SK-N-SH (cell line): ENCODE measurements around the gene SORL1.

Experiments
- CHD2 ChIP-seq: fragments of 150-350 bp; IDR thresholded peaks from 2 replicates; pipeline ENCODE4 v1.6.1; 2018; ENCODE audit warnings: low read length; ENCODE audit not compliant: partially characterized antibody
- EZH2phosphoT487 ChIP-seq: fragments of 200-600 bp; sonication (generic); IDR thresholded peaks from 2 replicates; pipeline ENCODE4 v1.6.1; 2017; ENCODE audit warnings: low read depth, mixed run types, mild to moderate bottlenecking, antibody characterized with exemption, moderate library complexity, borderline replicate concordance
- FOSL2 ChIP-seq: IDR thresholded peaks from 2 replicates; pipeline ENCODE4 v1.4.0; 2012; ENCODE audit warnings: low read depth, mild to moderate bottlenecking, moderate library complexity, borderline replicate concordance
- FOXM1 ChIP-seq: IDR thresholded peaks from 2 replicates; pipeline ENCODE4 v1.4.0; 2012; ENCODE audit warnings: low read depth, mild to moderate bottlenecking
- POLR2AphosphoS5 ChIP-seq: IDR thresholded peaks from 2 replicates; pipeline ENCODE4 v1.6.1; 2012; ENCODE audit warnings: low read depth, low read length
- SMC3 ChIP-seq: IDR thresholded peaks from 2 replicates; pipeline ENCODE4 v1.6.1; 2012; ENCODE audit warnings: low read depth, low read length, improper control_type of control experiment
- TAF1 ChIP-seq: IDR thresholded peaks from 2 replicates; pipeline ENCODE4 v1.6.1; 2012; ENCODE audit warnings: low read depth, mild to moderate bottlenecking, low read length, moderate library complexity, borderline replicate concordance
- TCF12 ChIP-seq: IDR thresholded peaks from 2 replicates; pipeline ENCODE4 v1.4.0; 2012
- TF ChIP-seq, protein P1 (sequence below): IDR thresholded peaks from 2 replicates; pipeline ENCODE4 v1.6.1; 2012; ENCODE audit warnings: mild to moderate bottlenecking, low read depth, low read length, moderate library complexity
- TF ChIP-seq, protein P2 (sequence below): fragments of 150-350 bp; IDR thresholded peaks from 2 replicates; pipeline ENCODE4 v1.6.1; 2017; ENCODE audit warnings: antibody characterized with exemption, low read length, low read depth, borderline replicate concordance
- TF ChIP-seq, protein P3 (sequence below): fragments of 200-600 bp; sonication (generic); IDR thresholded peaks from 2 replicates; pipeline ENCODE4 v1.6.1; 2017; ENCODE audit warnings: antibody characterized with exemption, mild to moderate bottlenecking, moderate library complexity
- TF ChIP-seq, protein P4 (sequence below): IDR thresholded peaks from 2 replicates; pipeline ENCODE4 v1.4.0; 2012; ENCODE audit warnings: low read depth
- TF ChIP-seq, protein P5 (sequence below): IDR thresholded peaks from 2 replicates; pipeline ENCODE4 v1.4.0; 2012; ENCODE audit warnings: low read depth, borderline replicate concordance

DNA sequence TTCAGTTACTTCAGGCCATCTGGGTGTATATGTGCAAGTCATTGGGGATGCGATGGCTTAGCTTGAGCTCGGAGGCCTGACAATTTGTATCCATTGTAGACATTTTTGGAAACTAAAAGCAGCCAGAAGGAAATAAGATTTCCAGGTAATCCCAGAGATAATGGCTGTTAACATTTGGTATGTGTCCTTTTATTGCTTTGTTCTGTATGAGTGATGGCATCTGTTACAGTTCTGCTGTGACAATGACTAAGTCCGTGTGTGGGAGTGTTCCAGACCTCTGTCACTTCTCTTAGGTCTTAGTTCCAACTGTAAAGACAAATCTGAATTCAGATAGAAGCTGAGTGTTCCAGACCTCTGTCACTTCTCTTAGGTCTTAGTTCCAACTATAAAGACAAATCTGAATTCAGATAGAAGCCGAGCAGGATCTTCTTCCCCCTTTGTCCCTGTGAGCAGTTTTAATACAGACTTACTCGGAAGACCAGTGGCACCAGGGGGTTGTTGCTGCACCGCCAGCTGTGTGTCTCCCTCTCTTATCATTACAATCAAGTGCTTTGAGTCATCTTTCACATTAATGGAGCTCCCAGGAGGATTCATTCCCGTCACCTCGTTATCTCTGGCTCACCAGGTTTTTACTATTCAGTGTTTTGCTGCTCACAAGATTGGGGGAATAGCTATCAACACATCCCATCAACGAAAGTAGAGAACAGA, 191.5 kb downstream of the SORL1 start:
- TF ChIP-seq SMC3 (no peak), EZH2phosphoT487 (no peak), CHD2 (no peak), POLR2AphosphoS5 (no peak), TAF1 (no peak), TCF12 (no peak), FOXM1 (no peak), FOSL2 (no peak)
- TF ChIP-seq, protein P1, sequence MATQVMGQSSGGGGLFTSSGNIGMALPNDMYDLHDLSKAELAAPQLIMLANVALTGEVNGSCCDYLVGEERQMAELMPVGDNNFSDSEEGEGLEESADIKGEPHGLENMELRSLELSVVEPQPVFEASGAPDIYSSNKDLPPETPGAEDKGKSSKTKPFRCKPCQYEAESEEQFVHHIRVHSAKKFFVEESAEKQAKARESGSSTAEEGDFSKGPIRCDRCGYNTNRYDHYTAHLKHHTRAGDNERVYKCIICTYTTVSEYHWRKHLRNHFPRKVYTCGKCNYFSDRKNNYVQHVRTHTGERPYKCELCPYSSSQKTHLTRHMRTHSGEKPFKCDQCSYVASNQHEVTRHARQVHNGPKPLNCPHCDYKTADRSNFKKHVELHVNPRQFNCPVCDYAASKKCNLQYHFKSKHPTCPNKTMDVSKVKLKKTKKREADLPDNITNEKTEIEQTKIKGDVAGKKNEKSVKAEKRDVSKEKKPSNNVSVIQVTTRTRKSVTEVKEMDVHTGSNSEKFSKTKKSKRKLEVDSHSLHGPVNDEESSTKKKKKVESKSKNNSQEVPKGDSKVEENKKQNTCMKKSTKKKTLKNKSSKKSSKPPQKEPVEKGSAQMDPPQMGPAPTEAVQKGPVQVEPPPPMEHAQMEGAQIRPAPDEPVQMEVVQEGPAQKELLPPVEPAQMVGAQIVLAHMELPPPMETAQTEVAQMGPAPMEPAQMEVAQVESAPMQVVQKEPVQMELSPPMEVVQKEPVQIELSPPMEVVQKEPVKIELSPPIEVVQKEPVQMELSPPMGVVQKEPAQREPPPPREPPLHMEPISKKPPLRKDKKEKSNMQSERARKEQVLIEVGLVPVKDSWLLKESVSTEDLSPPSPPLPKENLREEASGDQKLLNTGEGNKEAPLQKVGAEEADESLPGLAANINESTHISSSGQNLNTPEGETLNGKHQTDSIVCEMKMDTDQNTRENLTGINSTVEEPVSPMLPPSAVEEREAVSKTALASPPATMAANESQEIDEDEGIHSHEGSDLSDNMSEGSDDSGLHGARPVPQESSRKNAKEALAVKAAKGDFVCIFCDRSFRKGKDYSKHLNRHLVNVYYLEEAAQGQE, result no peak
- TF ChIP-seq, protein P2, sequence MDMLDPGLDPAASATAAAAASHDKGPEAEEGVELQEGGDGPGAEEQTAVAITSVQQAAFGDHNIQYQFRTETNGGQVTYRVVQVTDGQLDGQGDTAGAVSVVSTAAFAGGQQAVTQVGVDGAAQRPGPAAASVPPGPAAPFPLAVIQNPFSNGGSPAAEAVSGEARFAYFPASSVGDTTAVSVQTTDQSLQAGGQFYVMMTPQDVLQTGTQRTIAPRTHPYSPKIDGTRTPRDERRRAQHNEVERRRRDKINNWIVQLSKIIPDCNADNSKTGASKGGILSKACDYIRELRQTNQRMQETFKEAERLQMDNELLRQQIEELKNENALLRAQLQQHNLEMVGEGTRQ, result no peak
- TF ChIP-seq, protein P3, sequence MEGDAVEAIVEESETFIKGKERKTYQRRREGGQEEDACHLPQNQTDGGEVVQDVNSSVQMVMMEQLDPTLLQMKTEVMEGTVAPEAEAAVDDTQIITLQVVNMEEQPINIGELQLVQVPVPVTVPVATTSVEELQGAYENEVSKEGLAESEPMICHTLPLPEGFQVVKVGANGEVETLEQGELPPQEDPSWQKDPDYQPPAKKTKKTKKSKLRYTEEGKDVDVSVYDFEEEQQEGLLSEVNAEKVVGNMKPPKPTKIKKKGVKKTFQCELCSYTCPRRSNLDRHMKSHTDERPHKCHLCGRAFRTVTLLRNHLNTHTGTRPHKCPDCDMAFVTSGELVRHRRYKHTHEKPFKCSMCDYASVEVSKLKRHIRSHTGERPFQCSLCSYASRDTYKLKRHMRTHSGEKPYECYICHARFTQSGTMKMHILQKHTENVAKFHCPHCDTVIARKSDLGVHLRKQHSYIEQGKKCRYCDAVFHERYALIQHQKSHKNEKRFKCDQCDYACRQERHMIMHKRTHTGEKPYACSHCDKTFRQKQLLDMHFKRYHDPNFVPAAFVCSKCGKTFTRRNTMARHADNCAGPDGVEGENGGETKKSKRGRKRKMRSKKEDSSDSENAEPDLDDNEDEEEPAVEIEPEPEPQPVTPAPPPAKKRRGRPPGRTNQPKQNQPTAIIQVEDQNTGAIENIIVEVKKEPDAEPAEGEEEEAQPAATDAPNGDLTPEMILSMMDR, result no peak
- TF ChIP-seq, protein P4, sequence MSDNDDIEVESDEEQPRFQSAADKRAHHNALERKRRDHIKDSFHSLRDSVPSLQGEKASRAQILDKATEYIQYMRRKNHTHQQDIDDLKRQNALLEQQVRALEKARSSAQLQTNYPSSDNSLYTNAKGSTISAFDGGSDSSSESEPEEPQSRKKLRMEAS, result no peak
- TF ChIP-seq, protein P5, sequence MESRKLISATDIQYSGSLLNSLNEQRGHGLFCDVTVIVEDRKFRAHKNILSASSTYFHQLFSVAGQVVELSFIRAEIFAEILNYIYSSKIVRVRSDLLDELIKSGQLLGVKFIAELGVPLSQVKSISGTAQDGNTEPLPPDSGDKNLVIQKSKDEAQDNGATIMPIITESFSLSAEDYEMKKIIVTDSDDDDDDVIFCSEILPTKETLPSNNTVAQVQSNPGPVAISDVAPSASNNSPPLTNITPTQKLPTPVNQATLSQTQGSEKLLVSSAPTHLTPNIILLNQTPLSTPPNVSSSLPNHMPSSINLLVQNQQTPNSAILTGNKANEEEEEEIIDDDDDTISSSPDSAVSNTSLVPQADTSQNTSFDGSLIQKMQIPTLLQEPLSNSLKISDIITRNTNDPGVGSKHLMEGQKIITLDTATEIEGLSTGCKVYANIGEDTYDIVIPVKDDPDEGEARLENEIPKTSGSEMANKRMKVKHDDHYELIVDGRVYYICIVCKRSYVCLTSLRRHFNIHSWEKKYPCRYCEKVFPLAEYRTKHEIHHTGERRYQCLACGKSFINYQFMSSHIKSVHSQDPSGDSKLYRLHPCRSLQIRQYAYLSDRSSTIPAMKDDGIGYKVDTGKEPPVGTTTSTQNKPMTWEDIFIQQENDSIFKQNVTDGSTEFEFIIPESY, result no peak
